DOHH2 (cell line): ENCODE results near the gene PDZRN4.
"Not testable (repeated sequence)": the region's sequence is repeated elsewhere in the genome, so short reads cannot be mapped to it uniquely, and the experiment has no call there.

Experiments used
- H3F3A ChIP-seq: fragments of 200-600 bp; sonication (generic), shearing (Covaris generic); 2 replicates; pipeline ENCODE4 v1.6.0; 2016; ENCODE audit warnings: antibody characterized with exemption, mild to moderate bottlenecking; ENCODE audit not compliant: control insufficient read depth, insufficient read depth
- H3K27ac ChIP-seq: fragments of 200-600 bp; sonication (generic); 2 replicates; pipeline ENCODE4 v1.5.1; 2014; ENCODE audit warnings: low read depth, mild to moderate bottlenecking, low read length, moderate library complexity
- H3K27me3 ChIP-seq: fragments of 200-600 bp; sonication (generic); 2 replicates; pipeline ENCODE4 v1.6.1; 2014; ENCODE audit warnings: mild to moderate bottlenecking, low read length, mixed read lengths; ENCODE audit not compliant: control insufficient read depth
- H3K36me3 ChIP-seq: fragments of 200-600 bp; sonication (generic); 2 replicates; pipeline ENCODE4 v1.6.1; 2014; ENCODE audit warnings: mild to moderate bottlenecking, low read length, moderate library complexity, mixed read lengths; ENCODE audit not compliant: control insufficient read depth
- H3K4me1 ChIP-seq: fragments of 200-600 bp; sonication (generic); 2 replicates; pipeline ENCODE4 v1.6.1; 2014; ENCODE audit warnings: mild to moderate bottlenecking, low read length, mixed read lengths; ENCODE audit not compliant: control insufficient read depth
- H3K4me2 ChIP-seq: fragments of 200-600 bp; sonication (generic); 2 replicates; pipeline ENCODE4 v1.6.0; 2014; ENCODE audit warnings: mild to moderate bottlenecking, low read length, moderate library complexity
- H3K4me3 ChIP-seq: fragments of 200-600 bp; sonication (generic); 2 replicates; pipeline ENCODE4 v1.5.1; 2014; ENCODE audit warnings: mild to moderate bottlenecking, low read length, mixed read lengths
- H3K79me2 ChIP-seq: fragments of 200-600 bp; sonication (generic); 2 replicates; pipeline ENCODE4 v1.6.1; 2014; ENCODE audit warnings: mild to moderate bottlenecking, low read length, mixed read lengths; ENCODE audit not compliant: control insufficient read depth
- H3K9me2 ChIP-seq: fragments of 200-600 bp; sonication (generic); replicated peaks from 2 replicates; pipeline ENCODE4 v1.6.1; 2014; ENCODE audit warnings: mild to moderate bottlenecking, low read length, mixed read lengths; ENCODE audit not compliant: control insufficient read depth
- H3K9me3 ChIP-seq: fragments of 200-600 bp; sonication (generic); 2 replicates; pipeline ENCODE4 v1.6.1; 2014; ENCODE audit warnings: antibody characterized with exemption, low read length, mixed read lengths; ENCODE audit not compliant: control insufficient read depth, insufficient read depth
- H4K20me1 ChIP-seq: fragments of 200-600 bp; sonication (generic); 2 replicates; pipeline ENCODE4 v1.6.0; 2014; ENCODE audit warnings: low read depth, mild to moderate bottlenecking, antibody characterized with exemption, low read length, moderate library complexity; ENCODE audit not compliant: control insufficient read depth, insufficient read depth
- CTCF ChIP-seq: fragments of 200-600 bp; sonication (generic); IDR thresholded peaks from one replicate; pipeline ENCODE4 v1.5.1; 2014; ENCODE audit warnings: antibody characterized with exemption, mild to moderate bottlenecking, low read depth, low read length; ENCODE audit not compliant: poor library complexity, severe bottlenecking
- EZH2phosphoT487 ChIP-seq: fragments of 200-600 bp; sonication (generic); IDR thresholded peaks from 2 replicates; pipeline ENCODE4 v1.6.1; 2017; ENCODE audit warnings: borderline replicate concordance, mild to moderate bottlenecking, antibody characterized with exemption, low read length, moderate library complexity, mixed read lengths

The PDZRN4 gene

GRCh38 chr12:41254004-41254914 is 66.1 kb downstream of the PDZRN4 start:
- TF ChIP-seq CTCF (no peak), EZH2phosphoT487 (no peak)

GRCh38 chr12:41263196-41263595 is 75.1 kb downstream of the PDZRN4 start:
- H3K9me2 ChIP-seq, H3K4me1 ChIP-seq, H4K20me1 ChIP-seq, H3K27me3 ChIP-seq, H3K9me3 ChIP-seq, H3K79me2 ChIP-seq, H3F3A ChIP-seq, H3K4me3 ChIP-seq, H3K4me2 ChIP-seq, H3K27ac ChIP-seq, H3K36me3 ChIP-seq: not testable (repeated sequence)

More at GRCh38 chr12:41254004-41254914, 66.1 kb downstream of the PDZRN4 start:
- Histone ChIP-seq H3K79me2 (no peaks in the 10 kb centered on the region), H3K27ac (no peak overlapping the region), H3K9me2 (no peaks in the 10 kb centered on the region), H3K4me1 (no peaks in the 10 kb centered on the region), H4K20me1 (no peaks in the 10 kb centered on the region), H3K36me3 (no peaks in the 10 kb centered on the region), H3F3A (no peaks in the 10 kb centered on the region), H3K4me3 (no peak overlapping the region), H3K9me3 (no peaks in the 10 kb centered on the region), H3K27me3 (peaks cover 4% of the 10 kb centered on the region; the same call in 1 of the 2 replicates), H3K4me2 (no peak overlapping the region)

- no peaks in the 10 kb centered on the region for H3K9me2 ChIP-seq
- no peaks in the 10 kb centered on the region for H3K36me3 ChIP-seq
- no peaks in the 10 kb centered on the region for H3K4me1 ChIP-seq
- no peak overlapping the region for H3K4me3 ChIP-seq
- H3K9me3 ChIP-seq = no peaks in the 10 kb centered on the region
- H3K27me3 ChIP-seq = no peaks in the 10 kb centered on the region
- no peaks in the 10 kb centered on the region for H3K79me2 ChIP-seq
- H4K20me1 ChIP-seq = no peaks in the 10 kb centered on the region
- H3F3A ChIP-seq = no peaks in the 10 kb centered on the region
- H3K4me2 ChIP-seq = no peak overlapping the region
- H3K27ac ChIP-seq = no peak overlapping the region
- TF ChIP-seq CTCF = peak; percentile 39
- TF ChIP-seq EZH2phosphoT487 = no peak
Measured at GRCh38 chr12:41264281-41264680, 76.2 kb downstream of the PDZRN4 start.

DNA sequence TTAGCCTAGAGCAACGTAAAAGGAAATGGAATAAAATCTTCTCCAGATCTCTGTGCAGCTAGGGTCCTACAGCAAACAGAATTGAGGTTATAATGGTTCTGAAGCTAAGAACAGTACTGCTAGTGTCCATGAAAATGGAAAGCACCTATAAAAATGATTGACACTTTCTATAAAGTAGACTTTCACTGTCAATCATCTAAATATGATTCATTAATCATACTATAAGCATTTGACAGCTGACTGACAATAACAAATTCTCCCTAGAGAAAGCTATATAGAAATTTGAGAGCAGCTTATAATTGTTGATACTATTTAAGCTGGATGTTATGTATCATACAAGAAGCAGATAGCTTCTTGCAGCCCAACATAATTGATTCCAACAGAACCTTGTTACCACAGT is 80.9 kb downstream of the PDZRN4 start:
- H3K9me2 ChIP-seq = no peaks in the 10 kb centered on the region
- TF ChIP-seq CTCF (no peak), EZH2phosphoT487 (no peak)
- H3F3A ChIP-seq = no peaks in the 10 kb centered on the region
- no peaks in the 10 kb centered on the region for H3K9me3 ChIP-seq
- no peaks in the 10 kb centered on the region for H4K20me1 ChIP-seq
- no peaks in the 10 kb centered on the region for H3K79me2 ChIP-seq
- peaks cover 3% of the 10 kb centered on the region; the same call in 1 of the 2 replicates for H3K27me3 ChIP-seq
- H3K4me1 ChIP-seq = no peaks in the 10 kb centered on the region
- no peak overlapping the region for H3K4me2 ChIP-seq
- no peak overlapping the region for H3K4me3 ChIP-seq
- no peaks in the 10 kb centered on the region for H3K36me3 ChIP-seq
- H3K27ac ChIP-seq = no peak overlapping the region
